Transverse colon (tissue), 4 donors: Measurements from ENCODE around the gene POU2F3. TPM values are rescaled to one million over a fixed set of nuclear protein-coding genes. Genes with fewer than 3 reads are reported as not detected.

ENCODE experiments used
- DNase-seq: peaks from one replicate; pipeline ENCODE4 v3.0.0-alpha.2; 2019
- H3K27ac ChIP-seq, 4 donors: fragments of 200-600 bp; sonication (generic); 2 replicates each; pipeline ENCODE4 v1.5.1; 2016 to 2018; ENCODE audit warnings: inconsistent platforms in 4 of 4
- H3K27me3 ChIP-seq: fragments of 200-600 bp; sonication (generic); 2 replicates; pipeline ENCODE4 v1.5.1; 2017; ENCODE audit warnings: inconsistent platforms
- H3K36me3 ChIP-seq, 4 donors: fragments of 200-600 bp; sonication (generic); 2 replicates each; pipeline ENCODE4 v1.5.1; 2017 to 2019; ENCODE audit warnings: inconsistent platforms in 4 of 4
- H3K4me1 ChIP-seq, 4 donors: fragments of 200-600 bp; sonication (generic); 2 replicates each; pipeline ENCODE4 v1.5.1; 2017 to 2020; ENCODE audit warnings: inconsistent platforms in 4 of 4
- H3K4me3 ChIP-seq, 4 donors: fragments of 200-600 bp; sonication (generic); 1 replicate in 1 of 4; 2 replicates in 3 of 4; pipeline versions ENCODE4 v1.5.1 to v1.6.1; 2017 to 2019; ENCODE audit warnings: inconsistent platforms in 4 of 4
- H3K9me3 ChIP-seq, 2 donors: fragments of 200-600 bp; sonication (generic); 2 replicates each; pipeline ENCODE4 v1.5.1; 2017 to 2019; ENCODE audit warnings: inconsistent platforms in 2 of 2
- EP300 ChIP-seq: sonication (generic); formaldehyde crosslinking; IDR thresholded peaks from one replicate; pipeline ENCODE4 v1.6.1; 2017; ENCODE audit warnings: antibody characterized with exemption, low read depth
- POLR2A ChIP-seq: fragments of 450-650 bp; IDR thresholded peaks from one replicate; pipeline ENCODE4 v1.6.1; 2016; ENCODE audit warnings: antibody characterized with exemption, mild to moderate bottlenecking, moderate library complexity
- POLR2AphosphoS5 ChIP-seq, 3 donors: sonication (generic); formaldehyde crosslinking; IDR thresholded peaks; one replicate each; pipeline ENCODE4 v1.6.1; 2016; ENCODE audit warnings: antibody characterized with exemption in 3 of 3
- WGBS, 2 donors: methylation state at CpG; one replicate each; pipeline ENCODE4 v1.1.5; 2018; ENCODE audit warnings: low coverage in 1 of 2; 5-methylcytosine and 5-hydroxymethylcytosine counted together
- in situ Hi-C, 4 donors: fragments of 200-750 bp; cut with MboI; loops; one replicate each; pipeline versions ENCODE4 v1.15.0 to v1.15.1; 2017; ENCODE audit warnings: low sequenced_read_pairs in 3 of 4, low pct_ligation_motif_present in 1 of 4, low pct_unique_long_range_greater_than_20kb in 1 of 4
- intact Hi-C: fragments of 100-400 bp; cut with DNase I; formaldehyde crosslinking; loops from one replicate; pipeline ENCODE4 v1.15.1; 2023; ENCODE audit warnings: low total_unique reads
- total RNA-seq, 4 donors: library from RNA; depleted of rRNA; stranded (reverse); fragments of >200 nt; gene quantifications; one replicate each; pipeline ENCODE4 v1.1.0, GENCODE V29; 2016
- TF ChIP-seq, protein P1 (sequence below), 5 experiments: fragments of 200-600 bp in 3 of 5; fragments of 450-650 bp in 2 of 5; sonication (generic) in 3 of 5; IDR thresholded peaks; 1 replicate in 2 of 5; 2 replicates in 3 of 5; pipeline ENCODE4 v1.5.1; 2016 to 2017; ENCODE audit warnings: antibody characterized with exemption in 5 of 5, inconsistent platforms in 3 of 5, mild to moderate bottlenecking in 2 of 5, moderate library complexity in 1 of 5

Gene POU2F3
- total RNA-seq, 4 donors from 2014 or later = 1.9 to 2.2 TPM; not detected in 2

DNA sequence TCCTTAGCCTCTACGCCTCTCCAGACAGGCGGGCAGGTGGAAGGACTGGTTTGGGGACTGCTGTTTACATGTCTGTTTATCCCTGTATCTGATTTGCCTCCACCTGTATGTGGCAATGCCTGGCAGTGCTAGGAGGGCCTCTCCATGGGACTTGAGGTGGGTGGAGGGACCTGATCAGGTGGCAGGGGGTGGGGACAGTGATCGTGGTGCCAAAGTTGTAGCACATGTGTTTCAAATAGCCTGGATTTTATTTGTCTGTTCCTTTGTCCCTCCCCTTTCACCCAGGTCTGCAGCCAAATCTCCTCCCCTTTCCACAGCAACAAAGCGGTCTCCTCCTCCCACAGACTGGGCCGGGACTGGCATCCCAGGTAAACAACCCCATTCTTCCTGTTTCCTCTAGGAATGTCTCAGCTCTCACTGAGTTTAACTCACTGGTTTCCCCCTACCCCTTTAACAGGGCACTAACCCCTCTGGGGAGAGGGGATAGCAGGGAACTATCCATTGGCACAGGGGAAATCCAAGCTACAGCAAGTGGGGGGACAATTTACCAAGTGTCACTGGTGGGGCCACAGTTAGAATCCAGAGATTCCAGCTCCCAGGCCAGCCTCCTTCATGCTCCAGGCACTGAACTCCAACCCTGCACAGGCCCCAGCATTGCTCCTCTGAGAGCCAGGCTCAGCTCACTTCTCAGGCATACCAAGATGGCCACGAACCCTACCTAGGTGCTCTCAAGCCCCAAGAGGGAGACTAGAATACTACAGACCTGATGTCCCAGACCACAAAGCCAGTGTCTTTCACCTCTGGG lies 62.3 kb downstream of the POU2F3 start:
- no peaks in the 10 kb centered on the region for H3K36me3 ChIP-seq
- WGBS, 2 donors = 20 to 39% methylated on average over 2 to 6 of the region's 6 CpGs
- intact Hi-C loops = loop anchor here (5.0 kb wide), 1 partner anchor 130 kb away; no protein-coding TSS in a partner anchor
- peaks cover 0 to 26% (median 14%) of the 10 kb centered on the region in 4 donors for H3K4me1 ChIP-seq
- TF ChIP-seq, protein P1, sequence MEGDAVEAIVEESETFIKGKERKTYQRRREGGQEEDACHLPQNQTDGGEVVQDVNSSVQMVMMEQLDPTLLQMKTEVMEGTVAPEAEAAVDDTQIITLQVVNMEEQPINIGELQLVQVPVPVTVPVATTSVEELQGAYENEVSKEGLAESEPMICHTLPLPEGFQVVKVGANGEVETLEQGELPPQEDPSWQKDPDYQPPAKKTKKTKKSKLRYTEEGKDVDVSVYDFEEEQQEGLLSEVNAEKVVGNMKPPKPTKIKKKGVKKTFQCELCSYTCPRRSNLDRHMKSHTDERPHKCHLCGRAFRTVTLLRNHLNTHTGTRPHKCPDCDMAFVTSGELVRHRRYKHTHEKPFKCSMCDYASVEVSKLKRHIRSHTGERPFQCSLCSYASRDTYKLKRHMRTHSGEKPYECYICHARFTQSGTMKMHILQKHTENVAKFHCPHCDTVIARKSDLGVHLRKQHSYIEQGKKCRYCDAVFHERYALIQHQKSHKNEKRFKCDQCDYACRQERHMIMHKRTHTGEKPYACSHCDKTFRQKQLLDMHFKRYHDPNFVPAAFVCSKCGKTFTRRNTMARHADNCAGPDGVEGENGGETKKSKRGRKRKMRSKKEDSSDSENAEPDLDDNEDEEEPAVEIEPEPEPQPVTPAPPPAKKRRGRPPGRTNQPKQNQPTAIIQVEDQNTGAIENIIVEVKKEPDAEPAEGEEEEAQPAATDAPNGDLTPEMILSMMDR (IDR thresholded peaks at IDR 0.05) = no peak
- no peak for TF ChIP-seq POLR2AphosphoS5 (IDR thresholded peaks at IDR 0.05)
- TF ChIP-seq EP300 = no peak
- TF ChIP-seq POLR2A = no peak
- no peak overlapping the region for H3K4me3 ChIP-seq
- in situ Hi-C loops = loop anchor here in 1 of 4 donors (5.0 to 10.0 kb wide), 2 partner anchors 67 to 130 kb away; no protein-coding TSS in a partner anchor
- peaks cover 1% of the 10 kb centered on the region for H3K27me3 ChIP-seq
- H3K27ac ChIP-seq = peak overlapping the region; percentile 15 to 43 (median 21)
- peak; percentile 71 for DNase-seq
- no peaks in the 10 kb centered on the region for H3K9me3 ChIP-seq

DNA sequence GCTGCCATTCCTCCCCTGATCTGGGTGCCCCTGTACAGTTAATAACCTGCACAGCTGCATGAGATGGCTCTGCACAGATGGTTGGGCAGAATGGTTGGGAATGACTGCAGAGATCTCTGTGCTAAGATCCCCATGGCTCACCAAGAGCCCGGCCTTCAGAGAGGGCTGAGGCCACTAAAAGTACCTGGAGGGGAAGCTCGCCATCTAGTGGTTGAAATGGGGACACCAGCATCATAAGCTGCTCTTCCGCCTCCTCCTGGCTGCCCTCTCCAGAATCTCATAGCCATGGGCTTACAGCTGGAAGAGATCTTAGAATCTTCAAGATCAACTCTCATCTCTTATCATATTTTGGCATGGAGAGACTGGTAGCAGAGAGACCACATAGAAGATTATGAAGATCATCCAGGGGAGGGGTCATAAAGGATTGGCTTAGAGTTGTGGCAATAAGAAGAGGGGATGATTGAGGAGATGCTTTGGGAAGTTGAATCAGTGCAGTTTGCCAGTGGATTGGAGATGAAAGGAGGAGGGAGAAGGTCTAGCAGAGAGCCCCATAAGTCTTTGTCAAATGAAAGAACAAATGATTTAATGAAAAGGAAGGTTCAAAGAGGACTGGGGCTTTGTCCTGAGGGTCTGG lies 63.2 kb downstream of the POU2F3 start:
- DNase-seq = peak; percentile 81
- intact Hi-C loops = loop anchor here (5.0 kb wide), 1 partner anchor 131 kb away; no protein-coding TSS in a partner anchor
- 10% methylated on average over 3 of the region's 3 CpGs; no CpG with 5 or more reads in 1 of the 2 donors for WGBS, 2 donors
- Histone ChIP-seq H3K4me3 (no peak overlapping the region), H3K27ac (peak overlapping the region in 2 of 4 donors; percentile 19 to 23), H3K9me3 (no peaks in the 10 kb centered on the region), H3K4me1 (peaks cover 0 to 26% (median 14%) of the 10 kb centered on the region in 4 donors), H3K27me3 (no peaks in the 10 kb centered on the region), H3K36me3 (no peaks in the 10 kb centered on the region)
- in situ Hi-C loops = loop anchor here in 1 of 4 donors (5.0 to 10.0 kb wide), 2 partner anchors 68 to 131 kb away; no protein-coding TSS in a partner anchor
- TF ChIP-seq POLR2A (no peak), EP300 (no peak), POLR2AphosphoS5 (IDR thresholded peaks at IDR 0.05) (no peak)
- TF ChIP-seq, protein P1 (IDR thresholded peaks at IDR 0.05) = peak; percentile 81 to 90 (median 88)

DNA sequence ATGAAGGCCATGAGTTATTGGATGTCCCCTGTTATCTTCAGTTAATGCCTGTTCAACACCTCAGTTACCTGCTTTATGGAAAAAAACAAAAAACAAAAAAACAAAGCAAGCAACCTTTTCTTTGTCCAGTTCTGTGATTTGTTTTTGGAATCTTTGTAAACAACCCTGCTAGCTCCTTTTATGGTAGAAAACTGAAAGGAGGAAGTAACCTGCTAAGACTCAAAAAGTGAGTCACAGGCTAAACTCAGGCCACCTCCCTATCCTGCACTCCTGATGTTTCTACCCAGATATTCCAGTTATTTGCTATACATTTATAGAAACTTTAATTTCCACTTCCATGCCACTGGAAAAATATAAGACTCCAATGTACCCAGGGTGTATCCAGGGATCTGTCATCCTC lies 64.6 kb downstream of the POU2F3 start:
- Histone ChIP-seq H3K27ac (peak overlapping the region in 2 of 4 donors; percentile 22 to 25), H3K27me3 (no peaks in the 10 kb centered on the region), H3K4me1 (peaks cover 0 to 28% (median 14%) of the 10 kb centered on the region in 4 donors), H3K4me3 (no peak overlapping the region), H3K36me3 (no peaks in the 10 kb centered on the region), H3K9me3 (no peaks in the 10 kb centered on the region)
- no peak for DNase-seq
- intact Hi-C loops (loop anchor here (5.0 kb wide), 1 partner anchor 132 kb away; no protein-coding TSS in a partner anchor), in situ Hi-C loops (loop anchor here in 1 of 4 donors (5.0 to 10.0 kb wide), 2 partner anchors 70 to 132 kb away; no protein-coding TSS in a partner anchor)
- TF ChIP-seq, protein P1 (IDR thresholded peaks at IDR 0.05) = no peak
- no peak for TF ChIP-seq EP300
- TF ChIP-seq POLR2AphosphoS5 (IDR thresholded peaks at IDR 0.05) = no peak
- no peak for TF ChIP-seq POLR2A

DNA sequence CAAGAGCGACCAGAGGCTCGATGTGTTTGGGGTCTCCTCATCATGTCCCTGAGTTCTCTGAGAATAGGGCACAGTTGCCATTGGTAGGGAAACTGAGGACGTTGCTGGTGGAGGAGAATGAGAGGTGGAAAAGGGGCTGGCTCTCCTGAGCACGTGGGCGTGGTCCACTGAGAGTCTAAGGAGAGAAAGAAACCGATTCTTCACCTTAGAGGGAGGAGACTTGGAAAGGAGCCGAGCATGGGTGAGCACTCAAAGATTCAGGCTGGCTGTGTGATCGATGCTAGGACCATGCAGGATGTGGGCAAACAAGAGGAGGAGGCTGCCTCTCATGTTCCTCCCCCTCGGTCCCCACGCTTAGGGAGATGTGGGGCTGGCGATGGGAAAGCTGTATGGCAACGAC lies 65.3 kb downstream of the POU2F3 start:
- Histone ChIP-seq H3K4me3 (no peak overlapping the region), H3K9me3 (no peaks in the 10 kb centered on the region), H3K27me3 (no peaks in the 10 kb centered on the region), H3K4me1 (peaks cover 0 to 28% (median 13%) of the 10 kb centered on the region in 4 donors), H3K36me3 (no peaks in the 10 kb centered on the region), H3K27ac (peak overlapping the region in 1 of 4 donors; percentile 22)
- TF ChIP-seq, protein P1 (IDR thresholded peaks at IDR 0.05) = no peak
- TF ChIP-seq POLR2A (no peak), EP300 (no peak)
- in situ Hi-C loops (loop anchor here in 1 of 4 donors (10.0 kb wide), 1 partner anchor 70 kb away; no protein-coding TSS in a partner anchor), intact Hi-C loops (no loop called here)
- peak; percentile 58 for DNase-seq
- 40 to 58% methylated on average over 1 to 12 of the region's 12 CpGs for WGBS, 2 donors
